ENCODE measurements around the gene PPP2R5E. TPM values are rescaled to one million over a fixed set of nuclear protein-coding genes. Genes with fewer than 3 reads are reported as not detected.

The PPP2R5E gene
- total and polyA plus RNA-seq, 2 experiments from 2014 or later = 30.9 to 31.4 TPM

DNA sequence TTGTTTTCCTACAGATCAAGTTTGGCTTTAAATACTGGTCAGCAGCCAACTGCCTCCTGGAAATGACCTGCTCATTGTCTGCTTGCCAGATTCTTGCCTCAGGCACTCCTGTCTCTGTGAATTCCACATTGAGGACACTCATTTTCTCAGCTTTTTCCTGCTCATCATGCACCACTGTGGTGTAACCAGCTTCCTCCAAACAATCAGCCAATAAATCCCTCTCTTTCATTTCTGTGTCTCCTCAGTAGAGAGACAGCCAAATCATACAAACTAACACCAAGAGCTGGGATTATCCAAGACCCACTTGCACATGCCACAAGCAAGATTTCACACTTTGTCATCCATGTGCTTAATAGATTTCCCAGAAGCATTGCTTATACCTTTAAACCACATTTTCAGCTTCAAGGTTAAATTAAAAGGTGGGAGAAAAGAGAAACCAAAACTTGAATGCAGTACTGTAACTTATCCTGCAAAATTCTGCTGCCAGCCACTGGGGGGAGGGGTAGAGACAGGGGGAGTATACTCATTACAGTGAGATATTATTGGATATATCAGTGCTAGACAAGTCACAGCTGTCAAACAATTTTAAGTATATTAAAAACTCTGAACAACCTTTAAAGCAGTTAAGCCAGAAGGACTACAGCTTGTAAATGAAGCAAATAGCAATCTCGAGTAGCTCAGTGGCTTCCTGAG lies 105.0 kb downstream of the PPP2R5E start:
- H2AFZ ChIP-seq = no peak overlapping the region
- H3K79me2 ChIP-seq = peaks cover 77% of the 10 kb centered on the region
- H3K9me3 ChIP-seq (ENCODE audit: low read depth) = no peaks in the 10 kb centered on the region
- H3K4me3 ChIP-seq = no peak overlapping the region
- H4K20me1 ChIP-seq (ENCODE audit: insufficient read depth, poor library complexity, severe bottlenecking) = peaks cover 13% of the 10 kb centered on the region
- TF ChIP-seq EZH2 (IDR thresholded peaks at IDR 0.05; ENCODE audit: borderline replicate concordance) (no peak), EZH2phosphoT487 (IDR thresholded peaks at IDR 0.05; ENCODE audit: low read depth, severe bottlenecking, unreplicated experiment) (no peak)
- TF ChIP-seq, protein P1, sequence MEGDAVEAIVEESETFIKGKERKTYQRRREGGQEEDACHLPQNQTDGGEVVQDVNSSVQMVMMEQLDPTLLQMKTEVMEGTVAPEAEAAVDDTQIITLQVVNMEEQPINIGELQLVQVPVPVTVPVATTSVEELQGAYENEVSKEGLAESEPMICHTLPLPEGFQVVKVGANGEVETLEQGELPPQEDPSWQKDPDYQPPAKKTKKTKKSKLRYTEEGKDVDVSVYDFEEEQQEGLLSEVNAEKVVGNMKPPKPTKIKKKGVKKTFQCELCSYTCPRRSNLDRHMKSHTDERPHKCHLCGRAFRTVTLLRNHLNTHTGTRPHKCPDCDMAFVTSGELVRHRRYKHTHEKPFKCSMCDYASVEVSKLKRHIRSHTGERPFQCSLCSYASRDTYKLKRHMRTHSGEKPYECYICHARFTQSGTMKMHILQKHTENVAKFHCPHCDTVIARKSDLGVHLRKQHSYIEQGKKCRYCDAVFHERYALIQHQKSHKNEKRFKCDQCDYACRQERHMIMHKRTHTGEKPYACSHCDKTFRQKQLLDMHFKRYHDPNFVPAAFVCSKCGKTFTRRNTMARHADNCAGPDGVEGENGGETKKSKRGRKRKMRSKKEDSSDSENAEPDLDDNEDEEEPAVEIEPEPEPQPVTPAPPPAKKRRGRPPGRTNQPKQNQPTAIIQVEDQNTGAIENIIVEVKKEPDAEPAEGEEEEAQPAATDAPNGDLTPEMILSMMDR (IDR thresholded peaks at IDR 0.05; ENCODE audit: poor library complexity) = peak; percentile 29
- 45% methylated on average over 1 of the region's 1 CpG for WGBS (ENCODE audit: low lambda C conversion rate, missing lambda C conversion rate)
- H3K4me1 ChIP-seq (ENCODE audit: insufficient read depth) = peaks cover 29% of the 10 kb centered on the region
- no peaks in the 10 kb centered on the region for H3K9me2 ChIP-seq (replicated peaks; ENCODE audit: insufficient read depth)
- H3K27me3 ChIP-seq = no peaks in the 10 kb centered on the region
- H3K4me2 ChIP-seq = peak overlapping the region; percentile 59
- DNase-seq (ENCODE audit: low spot score) = peak; percentile 58
- H3K36me3 ChIP-seq (replicated peaks; ENCODE audit: insufficient read depth, low read depth) = no peaks in the 10 kb centered on the region
- H3K27ac ChIP-seq = peak overlapping the region; percentile 52

- Histone ChIP-seq H3K4me1 (ENCODE audit: insufficient read depth) (peaks cover 29% of the 10 kb centered on the region), H3K4me3 (no peak overlapping the region), H3K27ac (peak overlapping the region; percentile 43), H4K20me1 (ENCODE audit: insufficient read depth, poor library complexity, severe bottlenecking) (peaks cover 13% of the 10 kb centered on the region), H3K9me2 (replicated peaks; ENCODE audit: insufficient read depth) (no peaks in the 10 kb centered on the region), H3K27me3 (no peaks in the 10 kb centered on the region), H3K36me3 (replicated peaks; ENCODE audit: insufficient read depth, low read depth) (no peaks in the 10 kb centered on the region), H2AFZ (no peak overlapping the region), H3K79me2 (peaks cover 69% of the 10 kb centered on the region), H3K4me2 (peak overlapping the region; percentile 18), H3K9me3 (ENCODE audit: low read depth) (no peaks in the 10 kb centered on the region)
- no peak for DNase-seq (ENCODE audit: low spot score)
- TF ChIP-seq EZH2 (IDR thresholded peaks at IDR 0.05; ENCODE audit: borderline replicate concordance) = no peak
- TF ChIP-seq, protein P1 (IDR thresholded peaks at IDR 0.05; ENCODE audit: poor library complexity) = no peak
- no peak for TF ChIP-seq EZH2phosphoT487 (IDR thresholded peaks at IDR 0.05; ENCODE audit: low read depth, severe bottlenecking, unreplicated experiment)
- WGBS (ENCODE audit: low lambda C conversion rate, missing lambda C conversion rate) = 88% methylated on average over 5 of the region's 5 CpGs
Measured at GRCh38 chr14:63436286-63437098, 106.7 kb downstream of the PPP2R5E start.

DNA sequence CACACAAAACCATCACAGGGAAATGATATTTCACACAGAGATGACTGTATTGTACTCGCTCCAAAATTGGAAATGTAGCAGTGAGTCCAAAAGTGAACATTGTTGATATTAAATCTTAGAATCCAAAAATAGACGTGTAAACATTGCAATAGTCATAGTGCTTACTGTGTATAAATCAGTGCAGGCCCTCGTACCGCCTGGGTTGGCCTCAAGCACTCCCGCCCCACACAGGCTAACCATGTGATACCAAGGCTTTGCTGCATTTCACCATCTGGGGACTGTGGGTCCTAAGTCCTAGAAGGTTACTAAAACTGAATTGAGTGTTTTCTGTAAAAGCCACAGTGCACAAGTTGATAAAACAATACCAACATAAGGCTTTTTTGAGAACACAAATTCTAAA lies 107.3 kb downstream of the PPP2R5E start:
- peak; percentile 62 for DNase-seq (ENCODE audit: low spot score)
- Histone ChIP-seq H2AFZ (no peak overlapping the region), H4K20me1 (ENCODE audit: insufficient read depth, poor library complexity, severe bottlenecking) (peaks cover 13% of the 10 kb centered on the region), H3K79me2 (peaks cover 70% of the 10 kb centered on the region), H3K4me1 (ENCODE audit: insufficient read depth) (peaks cover 29% of the 10 kb centered on the region), H3K36me3 (replicated peaks; ENCODE audit: insufficient read depth, low read depth) (no peaks in the 10 kb centered on the region), H3K27ac (peak overlapping the region; percentile 68), H3K9me3 (ENCODE audit: low read depth) (no peaks in the 10 kb centered on the region), H3K4me2 (peak overlapping the region; percentile 18), H3K27me3 (no peaks in the 10 kb centered on the region), H3K4me3 (no peak overlapping the region), H3K9me2 (replicated peaks; ENCODE audit: insufficient read depth) (no peaks in the 10 kb centered on the region)
- no peak for TF ChIP-seq EZH2 (IDR thresholded peaks at IDR 0.05; ENCODE audit: borderline replicate concordance)
- no peak for TF ChIP-seq EZH2phosphoT487 (IDR thresholded peaks at IDR 0.05; ENCODE audit: low read depth, severe bottlenecking, unreplicated experiment)
- TF ChIP-seq, protein P1 (IDR thresholded peaks at IDR 0.05; ENCODE audit: poor library complexity) = no peak
- 52% methylated on average over 5 of the region's 5 CpGs for WGBS (ENCODE audit: low lambda C conversion rate, missing lambda C conversion rate)
